ENCODE measurements around the gene REN.

DNA sequence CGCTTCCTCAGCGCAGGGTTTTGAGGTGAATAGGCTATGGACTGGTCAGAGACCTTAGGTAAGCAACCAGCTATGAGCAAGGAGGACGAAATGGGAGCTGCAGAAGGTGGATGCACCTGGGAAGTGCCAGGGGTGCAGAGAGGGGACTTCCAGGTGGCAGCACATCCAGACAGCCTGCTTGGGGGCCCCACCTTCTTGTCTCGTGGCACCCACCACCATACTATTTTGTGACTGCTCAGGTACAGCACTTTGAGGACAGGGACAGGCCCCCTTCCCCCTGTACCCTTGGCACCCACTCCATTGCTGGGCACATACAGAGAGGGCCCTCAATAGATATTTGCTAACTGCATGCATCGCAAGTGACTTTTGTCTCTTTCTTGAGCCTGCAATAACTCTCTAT lies 30.9 kb upstream of the REN start:
- TF ChIP-seq, protein P1, sequence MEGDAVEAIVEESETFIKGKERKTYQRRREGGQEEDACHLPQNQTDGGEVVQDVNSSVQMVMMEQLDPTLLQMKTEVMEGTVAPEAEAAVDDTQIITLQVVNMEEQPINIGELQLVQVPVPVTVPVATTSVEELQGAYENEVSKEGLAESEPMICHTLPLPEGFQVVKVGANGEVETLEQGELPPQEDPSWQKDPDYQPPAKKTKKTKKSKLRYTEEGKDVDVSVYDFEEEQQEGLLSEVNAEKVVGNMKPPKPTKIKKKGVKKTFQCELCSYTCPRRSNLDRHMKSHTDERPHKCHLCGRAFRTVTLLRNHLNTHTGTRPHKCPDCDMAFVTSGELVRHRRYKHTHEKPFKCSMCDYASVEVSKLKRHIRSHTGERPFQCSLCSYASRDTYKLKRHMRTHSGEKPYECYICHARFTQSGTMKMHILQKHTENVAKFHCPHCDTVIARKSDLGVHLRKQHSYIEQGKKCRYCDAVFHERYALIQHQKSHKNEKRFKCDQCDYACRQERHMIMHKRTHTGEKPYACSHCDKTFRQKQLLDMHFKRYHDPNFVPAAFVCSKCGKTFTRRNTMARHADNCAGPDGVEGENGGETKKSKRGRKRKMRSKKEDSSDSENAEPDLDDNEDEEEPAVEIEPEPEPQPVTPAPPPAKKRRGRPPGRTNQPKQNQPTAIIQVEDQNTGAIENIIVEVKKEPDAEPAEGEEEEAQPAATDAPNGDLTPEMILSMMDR (IDR thresholded peaks at IDR 0.05): no peak
- TF ChIP-seq POLR2A (IDR thresholded peaks at IDR 0.05): no peak

All from testis (tissue), 2 donors.